ENCODE measurements around the gene MAEL.

Gene MAEL

DNA sequence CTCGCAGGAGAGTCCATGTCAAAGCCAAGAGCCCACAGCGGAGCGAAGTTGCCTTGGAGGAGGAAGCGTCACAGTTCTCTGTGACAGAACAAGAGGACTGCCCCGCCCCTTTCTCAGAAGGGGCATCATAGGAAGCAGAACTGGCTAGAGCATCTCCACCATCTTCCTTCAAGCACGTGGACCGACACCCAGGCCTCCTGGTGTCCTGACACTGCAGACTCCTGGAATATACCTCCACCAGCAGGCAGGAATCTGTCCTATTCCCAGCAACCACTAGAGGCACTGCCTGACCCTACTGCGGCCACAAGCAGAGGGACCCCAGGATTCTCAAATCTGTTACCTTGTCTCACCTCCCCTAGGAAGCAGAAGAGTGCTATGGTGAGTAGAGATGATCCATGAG, 63.3 kb downstream of the MAEL start:
- no peak overlapping the region for H3K27ac ChIP-seq (ENCODE audit: low read depth in 2 of 2, low read length in 2 of 2)

DNA sequence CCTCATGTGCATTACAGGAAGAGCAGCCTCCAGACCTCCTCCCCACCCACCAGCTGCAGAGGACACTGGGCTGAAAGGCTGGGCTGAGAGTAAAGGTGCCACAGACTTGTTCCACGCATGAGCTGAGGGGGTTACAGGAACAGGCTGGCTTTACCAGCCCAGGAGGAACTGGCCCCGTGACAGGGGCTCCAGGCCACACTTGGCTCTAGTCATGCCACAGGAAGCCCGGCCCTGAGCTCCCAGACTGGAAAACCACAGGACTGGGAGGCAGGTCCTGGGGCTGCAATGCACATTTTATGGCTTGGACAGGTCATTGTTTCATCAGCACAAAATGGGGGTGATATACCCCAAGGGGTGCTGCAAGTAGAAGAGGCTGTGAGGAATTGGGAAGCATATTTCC, 65.5 kb downstream of the MAEL start:
- H3K36me3 ChIP-seq (ENCODE audit: control insufficient read depth in 2 of 2, insufficient read depth in 2 of 2, low read length in 2 of 2) = peaks cover 50 to 79% of the 10 kb centered on the region in 2 donors
- no peak overlapping the region for H3K27ac ChIP-seq (ENCODE audit: low read depth in 2 of 2, low read length in 2 of 2)
- no peaks in the 10 kb centered on the region for H3K9me3 ChIP-seq (ENCODE audit: control insufficient read depth in 2 of 2, low read length in 2 of 2)
- no peaks in the 10 kb centered on the region for H3K4me1 ChIP-seq (ENCODE audit: control insufficient read depth in 2 of 2, insufficient read depth in 2 of 2, low read length in 2 of 2)
- H3K27me3 ChIP-seq (ENCODE audit: control insufficient read depth in 2 of 2, insufficient read depth in 2 of 2, low read length in 2 of 2) = no peaks in the 10 kb centered on the region
- no peak overlapping the region for H3K9ac ChIP-seq (ENCODE audit: low read depth in 1 of 2, low read length in 2 of 2)
- no peak overlapping the region for H3K4me3 ChIP-seq (ENCODE audit: low read length in 2 of 2)

More for the DNA sequence above, 63.3 kb downstream of the MAEL start:
- no peaks in the 10 kb centered on the region for H3K27me3 ChIP-seq (ENCODE audit: control insufficient read depth in 2 of 2, insufficient read depth in 2 of 2, low read length in 2 of 2)
- peaks cover 48 to 71% of the 10 kb centered on the region in 2 donors for H3K36me3 ChIP-seq (ENCODE audit: control insufficient read depth in 2 of 2, insufficient read depth in 2 of 2, low read length in 2 of 2)
- H3K4me3 ChIP-seq (ENCODE audit: low read length in 2 of 2) = no peak overlapping the region
- H3K9ac ChIP-seq (ENCODE audit: low read depth in 1 of 2, low read length in 2 of 2) = no peak overlapping the region
- no peaks in the 10 kb centered on the region for H3K9me3 ChIP-seq (ENCODE audit: control insufficient read depth in 2 of 2, low read length in 2 of 2)
- H3K4me1 ChIP-seq (ENCODE audit: control insufficient read depth in 2 of 2, insufficient read depth in 2 of 2, low read length in 2 of 2) = no peaks in the 10 kb centered on the region

DNA sequence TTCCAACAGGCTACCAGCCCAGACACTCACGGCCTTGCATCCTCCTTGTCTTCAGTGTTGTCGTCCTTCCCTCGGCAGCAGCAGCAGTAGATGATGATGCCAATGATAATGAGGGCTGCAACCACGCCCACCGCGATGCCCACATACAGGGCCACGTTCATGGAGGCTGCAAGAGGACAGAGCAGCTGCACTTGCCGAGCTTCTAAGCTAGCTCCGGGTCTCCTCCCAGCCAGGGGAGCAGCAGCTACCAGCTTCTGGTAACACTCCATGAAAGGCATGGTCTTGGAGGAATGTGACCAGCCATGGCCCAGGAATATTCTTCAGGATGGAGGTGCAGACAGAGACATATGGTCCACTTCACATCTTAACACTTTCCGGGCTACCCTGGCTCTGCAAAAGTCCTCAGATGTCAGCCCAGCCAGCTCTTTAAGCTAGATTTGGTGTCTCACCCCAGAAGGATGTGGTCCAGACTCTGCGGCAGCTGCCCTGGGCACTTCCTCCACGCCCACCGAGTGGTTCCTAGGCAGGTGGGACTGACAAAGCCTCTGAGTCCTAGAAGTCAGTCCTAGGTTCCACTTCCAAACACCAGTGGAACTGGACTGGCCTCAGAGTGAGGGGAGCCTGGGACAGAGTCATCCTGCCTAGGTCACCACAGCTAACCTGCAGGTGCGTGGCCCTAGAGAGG, 66.0 kb downstream of the MAEL start:
- H3K27ac ChIP-seq (ENCODE audit: low read depth in 2 of 2, low read length in 2 of 2) = no peak overlapping the region
- no peak overlapping the region for H3K4me3 ChIP-seq (ENCODE audit: low read length in 2 of 2)
- no peaks in the 10 kb centered on the region for H3K27me3 ChIP-seq (ENCODE audit: control insufficient read depth in 2 of 2, insufficient read depth in 2 of 2, low read length in 2 of 2)

DNA sequence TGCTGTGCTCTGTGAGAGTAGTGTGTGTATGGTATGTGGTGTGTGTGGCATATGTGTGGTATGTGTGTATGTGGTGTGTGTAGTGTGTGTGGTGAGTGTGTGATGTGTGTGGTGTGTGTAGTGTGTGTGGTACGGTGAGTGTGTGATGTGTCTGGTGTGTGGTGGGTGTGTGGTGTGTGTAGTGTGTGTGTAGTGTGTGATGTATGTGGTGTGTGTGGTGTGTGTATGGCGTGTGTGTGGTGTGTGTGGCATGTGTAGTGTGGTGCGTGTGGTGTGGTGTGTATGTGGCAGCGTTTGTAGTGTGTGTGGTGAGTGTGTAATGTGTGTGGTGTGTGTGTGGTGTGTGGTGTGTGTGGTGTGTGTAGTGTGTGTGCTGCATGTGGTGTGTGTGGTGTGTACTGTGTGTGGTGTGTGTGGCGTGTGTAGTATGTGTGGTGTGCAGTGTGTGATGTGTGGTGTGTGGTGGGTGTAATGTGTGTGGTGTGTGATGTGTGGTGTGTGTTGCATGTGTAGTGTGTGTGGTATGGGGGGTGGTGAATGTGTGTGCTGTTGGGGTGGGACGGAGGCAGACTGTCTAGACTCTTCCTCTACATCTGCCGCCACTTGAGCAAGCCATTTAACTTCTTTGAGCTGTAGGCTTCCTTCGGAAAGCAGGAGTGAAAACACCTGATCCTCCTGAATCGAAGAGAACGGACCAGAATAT, 67.6 kb downstream of the MAEL start:
- Histone ChIP-seq H3K36me3 (ENCODE audit: control insufficient read depth in 2 of 2, insufficient read depth in 2 of 2, low read length in 2 of 2) (peaks cover 47 to 78% of the 10 kb centered on the region in 2 donors), H3K4me3 (ENCODE audit: low read length in 2 of 2) (no peak overlapping the region), H3K27me3 (ENCODE audit: control insufficient read depth in 2 of 2, insufficient read depth in 2 of 2, low read length in 2 of 2) (no peaks in the 10 kb centered on the region), H3K9ac (ENCODE audit: low read depth in 1 of 2, low read length in 2 of 2) (no peak overlapping the region), H3K4me1 (ENCODE audit: control insufficient read depth in 2 of 2, insufficient read depth in 2 of 2, low read length in 2 of 2) (no peaks in the 10 kb centered on the region), H3K27ac (ENCODE audit: low read depth in 2 of 2, low read length in 2 of 2) (no peak overlapping the region), H3K9me3 (ENCODE audit: control insufficient read depth in 2 of 2, low read length in 2 of 2) (no peaks in the 10 kb centered on the region)

More for the DNA sequence above, 66.0 kb downstream of the MAEL start:
- H3K9ac ChIP-seq (ENCODE audit: low read depth in 1 of 2, low read length in 2 of 2) = no peak overlapping the region
- peaks cover 46 to 74% of the 10 kb centered on the region in 2 donors for H3K36me3 ChIP-seq (ENCODE audit: control insufficient read depth in 2 of 2, insufficient read depth in 2 of 2, low read length in 2 of 2)
- H3K9me3 ChIP-seq (ENCODE audit: control insufficient read depth in 2 of 2, low read length in 2 of 2) = no peaks in the 10 kb centered on the region
- no peaks in the 10 kb centered on the region for H3K4me1 ChIP-seq (ENCODE audit: control insufficient read depth in 2 of 2, insufficient read depth in 2 of 2, low read length in 2 of 2)

DNA sequence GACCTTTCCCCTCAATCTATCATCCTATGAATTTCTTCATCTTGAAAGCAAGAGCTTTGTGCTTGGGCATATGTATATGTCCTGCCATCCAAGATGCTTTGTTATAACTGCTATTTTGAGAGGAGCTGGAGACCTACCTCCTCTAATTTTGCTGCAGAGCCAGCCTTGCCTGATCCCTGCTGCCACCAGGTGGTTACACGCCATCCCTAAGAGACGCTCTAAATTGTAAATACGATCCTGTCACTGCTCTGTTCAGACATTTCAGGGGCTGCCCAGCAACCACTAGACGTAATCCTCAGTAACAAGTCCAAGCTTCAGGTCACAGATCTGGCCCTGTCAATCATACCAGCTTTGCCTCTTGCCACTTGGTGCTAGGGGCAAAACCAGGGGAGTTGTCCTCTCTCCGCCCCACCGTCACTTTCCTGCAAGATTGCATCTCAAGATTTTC, 68.2 kb downstream of the MAEL start:
- H3K9me3 ChIP-seq (ENCODE audit: control insufficient read depth in 2 of 2, low read length in 2 of 2) = no peaks in the 10 kb centered on the region
- H3K27me3 ChIP-seq (ENCODE audit: control insufficient read depth in 2 of 2, insufficient read depth in 2 of 2, low read length in 2 of 2) = no peaks in the 10 kb centered on the region
- no peaks in the 10 kb centered on the region for H3K4me1 ChIP-seq (ENCODE audit: control insufficient read depth in 2 of 2, insufficient read depth in 2 of 2, low read length in 2 of 2)
- no peak overlapping the region for H3K4me3 ChIP-seq (ENCODE audit: low read length in 2 of 2)
- H3K27ac ChIP-seq (ENCODE audit: low read depth in 2 of 2, low read length in 2 of 2) = no peak overlapping the region
- H3K36me3 ChIP-seq (ENCODE audit: control insufficient read depth in 2 of 2, insufficient read depth in 2 of 2, low read length in 2 of 2) = peaks cover 44 to 73% of the 10 kb centered on the region in 2 donors
- H3K9ac ChIP-seq (ENCODE audit: low read depth in 1 of 2, low read length in 2 of 2) = no peak overlapping the region

DNA sequence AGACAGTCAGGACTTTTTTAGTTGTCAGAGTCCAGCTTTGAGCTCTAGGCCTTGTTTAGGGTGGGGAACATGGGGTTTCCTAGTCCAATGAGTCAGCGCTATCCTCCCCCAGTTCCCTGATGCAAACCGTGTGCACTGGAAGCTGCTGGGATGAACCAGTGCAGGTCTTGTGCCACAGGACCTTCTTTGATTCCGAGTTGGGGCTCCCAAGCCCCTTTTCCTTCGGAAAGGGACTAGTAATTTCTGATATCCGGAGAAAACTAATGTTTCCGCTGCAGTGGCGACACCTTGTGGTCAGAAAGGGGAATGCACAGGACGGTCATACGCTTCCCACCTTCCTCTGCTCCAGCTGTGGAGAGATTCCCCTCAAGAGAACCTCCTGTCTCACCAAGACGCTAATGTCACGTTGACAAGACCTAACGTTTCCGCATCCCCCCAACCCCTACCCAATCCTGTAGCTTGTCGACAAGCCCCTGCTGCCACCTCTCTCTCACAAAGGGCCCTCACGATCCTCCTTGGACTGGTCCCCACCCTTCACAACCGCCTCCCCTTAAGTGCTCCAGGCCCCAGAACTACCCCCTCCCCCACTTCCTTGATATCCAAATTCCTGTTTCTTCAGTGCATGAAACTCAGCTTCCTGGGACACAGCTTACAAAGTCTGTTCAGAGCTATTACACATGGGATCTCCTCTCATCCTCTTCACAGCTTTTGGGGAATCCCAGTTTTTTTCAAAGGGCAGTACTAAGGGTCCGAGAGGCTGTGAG, 70.1 kb downstream of the MAEL start:
- Histone ChIP-seq H3K4me1 (ENCODE audit: control insufficient read depth in 2 of 2, insufficient read depth in 2 of 2, low read length in 2 of 2) (no peaks in the 10 kb centered on the region), H3K36me3 (ENCODE audit: control insufficient read depth in 2 of 2, insufficient read depth in 2 of 2, low read length in 2 of 2) (peaks cover 42 to 64% of the 10 kb centered on the region in 2 donors), H3K27ac (ENCODE audit: low read depth in 2 of 2, low read length in 2 of 2) (no peak overlapping the region), H3K4me3 (ENCODE audit: low read length in 2 of 2) (peak overlapping the region in 1 of 2 donors; percentile 29), H3K9me3 (ENCODE audit: control insufficient read depth in 2 of 2, low read length in 2 of 2) (no peaks in the 10 kb centered on the region), H3K27me3 (ENCODE audit: control insufficient read depth in 2 of 2, insufficient read depth in 2 of 2, low read length in 2 of 2) (no peaks in the 10 kb centered on the region), H3K9ac (ENCODE audit: low read depth in 1 of 2, low read length in 2 of 2) (no peak overlapping the region)

DNA sequence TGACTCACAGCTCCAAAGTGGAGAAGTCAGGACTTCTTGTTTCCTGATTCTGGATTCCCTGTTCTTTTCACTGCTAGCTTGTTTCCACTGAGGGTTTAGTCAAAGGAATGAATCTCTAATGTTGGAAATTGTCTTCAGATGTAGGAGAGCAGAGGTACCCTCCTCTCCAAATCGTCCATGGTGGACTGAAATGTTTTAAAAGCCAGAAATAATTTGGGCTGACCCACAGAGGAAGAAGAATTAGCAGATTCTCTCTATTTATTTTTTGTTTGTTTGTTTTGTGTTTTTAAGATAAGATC, 70.7 kb downstream of the MAEL start:
- H3K4me3 ChIP-seq (ENCODE audit: low read length in 2 of 2) = no peak overlapping the region
- H3K4me1 ChIP-seq (ENCODE audit: control insufficient read depth in 2 of 2, insufficient read depth in 2 of 2, low read length in 2 of 2) = peaks cover 0 to 2% of the 10 kb centered on the region in 2 donors
- peaks cover 37 to 61% of the 10 kb centered on the region in 2 donors for H3K36me3 ChIP-seq (ENCODE audit: control insufficient read depth in 2 of 2, insufficient read depth in 2 of 2, low read length in 2 of 2)
- no peak overlapping the region for H3K27ac ChIP-seq (ENCODE audit: low read depth in 2 of 2, low read length in 2 of 2)
- no peaks in the 10 kb centered on the region for H3K9me3 ChIP-seq (ENCODE audit: control insufficient read depth in 2 of 2, low read length in 2 of 2)
- no peaks in the 10 kb centered on the region for H3K27me3 ChIP-seq (ENCODE audit: control insufficient read depth in 2 of 2, insufficient read depth in 2 of 2, low read length in 2 of 2)
- no peak overlapping the region for H3K9ac ChIP-seq (ENCODE audit: low read depth in 1 of 2, low read length in 2 of 2)

DNA sequence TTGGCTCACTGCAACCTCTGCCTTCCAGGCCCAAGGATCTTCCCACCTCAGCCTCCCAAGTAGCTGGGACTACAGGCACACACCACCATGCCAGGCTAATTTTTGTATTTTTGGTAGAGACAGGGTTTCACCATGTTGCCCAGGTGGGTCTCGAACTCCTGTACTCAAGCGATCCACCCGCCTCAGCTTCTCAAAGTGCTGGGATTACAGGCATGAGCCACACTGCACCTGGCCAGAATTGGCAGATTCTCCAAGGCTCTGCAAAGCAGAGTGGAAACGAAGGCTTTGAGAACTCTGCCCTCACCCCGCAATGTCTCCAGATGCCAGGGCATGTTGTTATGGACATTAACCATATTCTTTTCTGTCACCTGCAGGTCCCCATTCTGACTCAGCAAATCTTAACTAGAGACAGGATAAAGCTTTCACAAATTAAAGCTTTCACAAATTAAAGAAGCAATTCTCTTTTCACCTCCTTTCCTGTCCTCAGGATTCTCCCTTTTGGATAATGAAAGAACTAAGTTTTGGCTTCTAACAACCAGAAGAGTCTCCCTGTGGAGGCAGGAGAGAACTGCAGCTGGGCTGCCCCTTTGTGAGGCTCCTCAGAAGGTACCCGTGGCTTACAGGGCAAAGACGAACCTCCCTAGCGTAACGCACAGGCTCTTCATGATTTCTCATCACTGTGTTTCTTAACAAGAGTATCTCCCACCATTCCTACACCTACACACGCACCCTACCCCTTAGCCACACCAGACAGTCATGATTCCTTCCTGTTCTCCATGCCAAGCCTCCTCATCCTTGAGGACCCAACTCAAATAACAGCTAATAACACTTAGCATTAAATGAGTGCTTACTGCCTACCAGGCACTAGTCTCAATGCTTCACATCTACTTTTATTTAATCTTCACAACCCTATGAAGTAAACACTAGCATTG, 71.3 kb downstream of the MAEL start:
- H3K27me3 ChIP-seq (ENCODE audit: control insufficient read depth in 2 of 2, insufficient read depth in 2 of 2, low read length in 2 of 2) = no peaks in the 10 kb centered on the region
- no peaks in the 10 kb centered on the region for H3K9me3 ChIP-seq (ENCODE audit: control insufficient read depth in 2 of 2, low read length in 2 of 2)
- H3K27ac ChIP-seq (ENCODE audit: low read depth in 2 of 2, low read length in 2 of 2) = no peak overlapping the region
- H3K9ac ChIP-seq (ENCODE audit: low read depth in 1 of 2, low read length in 2 of 2) = no peak overlapping the region
- peaks cover 33 to 61% of the 10 kb centered on the region in 2 donors for H3K36me3 ChIP-seq (ENCODE audit: control insufficient read depth in 2 of 2, insufficient read depth in 2 of 2, low read length in 2 of 2)
- H3K4me1 ChIP-seq (ENCODE audit: control insufficient read depth in 2 of 2, insufficient read depth in 2 of 2, low read length in 2 of 2) = peaks cover 5 to 9% of the 10 kb centered on the region in 2 donors
- H3K4me3 ChIP-seq (ENCODE audit: low read length in 2 of 2) = no peak overlapping the region

DNA sequence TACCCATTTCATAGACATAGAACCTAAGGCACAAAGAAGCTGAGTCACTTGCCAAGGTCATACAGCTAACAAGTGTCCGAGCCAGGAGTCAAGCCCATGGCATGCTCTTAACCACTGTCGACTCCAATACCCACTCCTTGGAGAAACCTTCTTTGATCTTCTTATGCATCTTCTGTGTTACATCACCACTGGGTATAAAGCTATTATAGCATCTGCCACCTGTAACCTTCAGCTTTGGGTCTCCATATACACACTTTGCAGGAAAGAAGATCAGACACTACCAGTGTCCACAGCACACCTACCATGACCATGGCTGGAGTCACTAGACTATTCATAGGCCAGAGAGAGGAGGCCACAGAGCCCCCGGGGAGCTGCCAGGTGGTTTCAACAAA, 72.0 kb downstream of the MAEL start:
- H3K27ac ChIP-seq (ENCODE audit: low read depth in 2 of 2, low read length in 2 of 2) = no peak overlapping the region

More for the DNA sequence above, 72.0 kb downstream of the MAEL start:
- Histone ChIP-seq H3K4me3 (ENCODE audit: low read length in 2 of 2) (no peak overlapping the region), H3K4me1 (ENCODE audit: control insufficient read depth in 2 of 2, insufficient read depth in 2 of 2, low read length in 2 of 2) (peaks cover 10 to 14% of the 10 kb centered on the region in 2 donors), H3K27me3 (ENCODE audit: control insufficient read depth in 2 of 2, insufficient read depth in 2 of 2, low read length in 2 of 2) (no peaks in the 10 kb centered on the region), H3K9me3 (ENCODE audit: control insufficient read depth in 2 of 2, low read length in 2 of 2) (no peaks in the 10 kb centered on the region), H3K36me3 (ENCODE audit: control insufficient read depth in 2 of 2, insufficient read depth in 2 of 2, low read length in 2 of 2) (peaks cover 30 to 58% of the 10 kb centered on the region in 2 donors), H3K9ac (ENCODE audit: low read depth in 1 of 2, low read length in 2 of 2) (no peak overlapping the region)

All from mucosa of rectum (tissue), 2 donors.